Bronchial epithelial cell (primary cell): Measurements from ENCODE around the gene FIBCD1. TPM values are rescaled to one million over a fixed set of nuclear protein-coding genes. Genes with fewer than 3 reads are reported as not detected.

Experiments
- DNase-seq: peaks from one replicate; pipeline ENCODE4 v3.0.0-alpha.2; 2010; ENCODE audit warnings: low read depth
- FAIRE-seq: peaks from 2 replicates; lab custom pipeline; 2011; peaks lifted over from hg19 to GRCh38; lab: Jason Lieb, UNC
- H3K27me3 ChIP-seq: 2 replicates; pipeline ENCODE4 v1.5.1; 2011; ENCODE audit warnings: low read length; ENCODE audit not compliant: control insufficient read depth, insufficient read depth
- H3K36me3 ChIP-seq: 2 replicates; pipeline ENCODE4 v1.5.1; 2011; ENCODE audit warnings: low read length; ENCODE audit not compliant: control insufficient read depth, insufficient read depth
- H3K4me3 ChIP-seq: 2 replicates; pipeline ENCODE4 v1.5.1; 2011; ENCODE audit warnings: mild to moderate bottlenecking, low read depth, low read length, control low read depth
- CTCF ChIP-seq: IDR thresholded peaks from 2 replicates; pipeline ENCODE4 v1.5.1; 2011; ENCODE audit warnings: mild to moderate bottlenecking, moderate library complexity, low read length, control low read depth, inconsistent platforms; ENCODE audit not compliant: insufficient read depth, severe bottlenecking
- total RNA-seq: library from RNA; depleted of rRNA; stranded (reverse); fragments of >200 nt; gene quantifications from 2 replicates; pipeline ENCODE4 v1.2.1, GENCODE V29; 2014

FIBCD1 gene
- total RNA-seq, 1 donor from 2014 or later, result 0.26 TPM

GRCh38 chr9:130861372-130862180 lies 77.5 kb downstream of the FIBCD1 start:
- no peak for DNase-seq
- FAIRE-seq, result no peak
- H3K36me3 ChIP-seq, result peaks cover 9% of the 10 kb centered on the region
- no peak overlapping the region for H3K4me3 ChIP-seq
- no peak for TF ChIP-seq CTCF
- H3K27me3 ChIP-seq, result no peaks in the 10 kb centered on the region

GRCh38 chr9:130860458-130861316 lies 78.4 kb downstream of the FIBCD1 start:
- Histone ChIP-seq H3K27me3 (no peaks in the 10 kb centered on the region), H3K36me3 (peaks cover 11% of the 10 kb centered on the region), H3K4me3 (no peak overlapping the region)
- peak; percentile 59 for TF ChIP-seq CTCF
- DNase-seq (peak; percentile 80), FAIRE-seq (no peak)

- no peak for TF ChIP-seq CTCF
- peaks cover 14% of the 10 kb centered on the region for H3K36me3 ChIP-seq
- no peak overlapping the region for H3K4me3 ChIP-seq
- no peak for DNase-seq
- FAIRE-seq, result no peak
- no peaks in the 10 kb centered on the region for H3K27me3 ChIP-seq
Measured at GRCh38 chr9:130858739-130859705, 80.0 kb downstream of the FIBCD1 start.

- TF ChIP-seq CTCF, result no peak
- DNase-seq (no peak), FAIRE-seq (no peak)
- Histone ChIP-seq H3K27me3 (no peaks in the 10 kb centered on the region), H3K36me3 (peaks cover 14% of the 10 kb centered on the region), H3K4me3 (no peak overlapping the region)
Measured at GRCh38 chr9:130857864-130858738, 80.9 kb downstream of the FIBCD1 start.
